CD14-positive monocyte (primary cell): ENCODE measurements around the gene TXNL4A. TPM values are rescaled to one million over a fixed set of nuclear protein-coding genes. Genes with fewer than 3 reads are reported as not detected.

Source experiments
- DNase-seq, 3 donors: peaks; one replicate each; pipeline ENCODE4 v3.0.0-alpha.2; 2011 to 2022
- H2AFZ ChIP-seq: 2 replicates; pipeline ENCODE4 v1.6.0; 2012; ENCODE audit warnings: mild to moderate bottlenecking, low read depth, low read length, inconsistent platforms; ENCODE audit not compliant: insufficient read depth, poor library complexity, severe bottlenecking
- H3K27ac ChIP-seq, 2 donors: 1 replicate in 1 of 2; 2 replicates in 1 of 2; pipeline ENCODE4 v1.5.1; 2012 to 2013; ENCODE audit warnings: low read length in 2 of 2, control low read depth in 1 of 2, inconsistent platforms in 1 of 2, low read depth in 1 of 2, mild to moderate bottlenecking in 1 of 2
- H3K27me3 ChIP-seq, 2 donors: one replicate each; pipeline versions ENCODE4 v1.6.0 to v1.6.1; 2011 to 2013; ENCODE audit warnings: low read length in 2 of 2; ENCODE audit not compliant: control insufficient read depth in 2 of 2, insufficient read depth in 2 of 2
- H3K36me3 ChIP-seq, 2 donors: replicated peaks in 1 of 2; 1 replicate in 1 of 2; 2 replicates in 1 of 2; pipeline versions ENCODE4 v1.5.1 to v1.6.1; 2012 to 2013; ENCODE audit warnings: low read length in 2 of 2, control low read depth in 1 of 2, inconsistent platforms in 1 of 2, mild to moderate bottlenecking in 1 of 2; ENCODE audit not compliant: insufficient read depth in 2 of 2, control insufficient read depth in 1 of 2
- H3K4me1 ChIP-seq, 2 donors: 1 replicate in 1 of 2; 2 replicates in 1 of 2; pipeline versions ENCODE4 v1.5.1 to v1.6.1; 2012 to 2013; ENCODE audit warnings: low read length in 2 of 2, control low read depth in 1 of 2, inconsistent platforms in 1 of 2, mild to moderate bottlenecking in 1 of 2, moderate library complexity in 1 of 2; ENCODE audit not compliant: insufficient read depth in 2 of 2, control insufficient read depth in 1 of 2
- H3K4me2 ChIP-seq: replicated peaks from 2 replicates; pipeline ENCODE3; 2012; ENCODE audit warnings: low read length, moderate library complexity, mild to moderate bottlenecking; ENCODE audit not compliant: poor library complexity, severe bottlenecking; ENCODE audit errors: extremely low read depth
- H3K4me3 ChIP-seq, 3 experiments: fragments of 200-600 bp in 1 of 3; sonication (generic) in 1 of 3; replicated peaks in 1 of 3; 1 replicate in 2 of 3; 2 replicates in 1 of 3; pipeline ENCODE4 v1.5.1; 2011 to 2013; ENCODE audit warnings: low read length in 3 of 3, mild to moderate bottlenecking in 3 of 3, control low read depth in 2 of 3, low read depth in 2 of 3, inconsistent platforms in 1 of 3, moderate library complexity in 1 of 3
- H3K79me2 ChIP-seq: 2 replicates; pipeline ENCODE4 v1.6.0; 2012; ENCODE audit warnings: mild to moderate bottlenecking, control low read depth, inconsistent platforms, low read length, moderate library complexity; ENCODE audit not compliant: insufficient read depth
- H3K9ac ChIP-seq: 2 replicates; pipeline ENCODE4 v1.6.0; 2017; ENCODE audit warnings: low read length, mild to moderate bottlenecking; ENCODE audit not compliant: insufficient read depth, poor library complexity, severe bottlenecking
- H3K9me3 ChIP-seq, 2 donors: replicated peaks in 1 of 2; 1 replicate in 1 of 2; 2 replicates in 1 of 2; pipeline versions ENCODE4 v1.5.1 to v1.6.1; 2012 to 2013; ENCODE audit warnings: low read length in 2 of 2, control low read depth in 1 of 2; ENCODE audit not compliant: control insufficient read depth in 1 of 2, insufficient read depth in 1 of 2
- H4K20me1 ChIP-seq: 2 replicates; pipeline ENCODE4 v1.6.0; 2012; ENCODE audit warnings: mild to moderate bottlenecking, low read length, control low read depth, moderate library complexity; ENCODE audit not compliant: insufficient read depth
- H3K27ac Mint-ChIP-seq, 7 donors: one replicate each; pipeline ENCODE4 v1.8.0; 2020; ENCODE audit warnings: mild to moderate bottlenecking in 7 of 7, mixed read lengths in 7 of 7, moderate library complexity in 6 of 7, inconsistent platforms in 2 of 7
- H3K27me3 Mint-ChIP-seq, 3 donors: one replicate each; pipeline ENCODE4 v1.8.0; 2021 to 2022; ENCODE audit warnings: low read depth in 3 of 3, mild to moderate bottlenecking in 3 of 3, mixed read lengths in 3 of 3, moderate library complexity in 3 of 3, inconsistent platforms in 1 of 3
- H3K36me3 Mint-ChIP-seq, 2 donors: one replicate each; pipeline ENCODE4 v1.8.0; 2020; ENCODE audit warnings: mixed read lengths in 2 of 2, inconsistent platforms in 1 of 2, mild to moderate bottlenecking in 1 of 2
- H3K4me1 Mint-ChIP-seq: one replicate; pipeline ENCODE4 v1.8.0; 2020; ENCODE audit warnings: mild to moderate bottlenecking, mixed read lengths
- H3K4me3 Mint-ChIP-seq, 2 donors: one replicate each; pipeline ENCODE4 v1.8.0; 2020; ENCODE audit warnings: mild to moderate bottlenecking in 2 of 2, mixed read lengths in 2 of 2, moderate library complexity in 1 of 2
- H3K9me3 Mint-ChIP-seq, 7 donors: one replicate each; pipeline ENCODE4 v1.8.0; 2020 to 2022; ENCODE audit warnings: mixed read lengths in 7 of 7, mild to moderate bottlenecking in 6 of 7, moderate library complexity in 6 of 7, inconsistent platforms in 2 of 7
- WGBS: methylation state at CpG from one replicate; pipeline ENCODE4 v1.1.5; 2013; ENCODE audit warnings: missing lambda C conversion rate; ENCODE audit not compliant: insufficient coverage; 5-methylcytosine and 5-hydroxymethylcytosine counted together
- intact Hi-C, 2 donors: fragments of 100-400 bp; cut with micrococcal nuclease; formaldehyde crosslinking; loops; one replicate each; pipeline versions ENCODE4 v1.15.0 to v1.15.1; 2023
- polyA plus RNA-seq, 3 donors: library from polyadenylated mRNA; depleted of rRNA in 1 of 3; unstranded in 2 of 3; stranded (reverse) in 1 of 3; fragments of 300-500 nt in 2 of 3; fragments of >200 nt in 1 of 3; fragmentation: Illumina TruSeq in 2 of 3; gene quantifications; 1 replicate in 2 of 3; 2 replicates in 1 of 3; pipeline ENCODE4 v1.2.3, GENCODE V29; 2012 to 2021
- TF ChIP-seq, protein P1 (sequence below): fragments of 200-600 bp; IDR thresholded peaks from one replicate; pipeline ENCODE4 v1.8.0; 2022; ENCODE audit warnings: antibody characterized with exemption, mild to moderate bottlenecking

TXNL4A gene
- polyA plus RNA-seq, 3 donors, result 34.5 to 192 (median 150) TPM

DNA sequence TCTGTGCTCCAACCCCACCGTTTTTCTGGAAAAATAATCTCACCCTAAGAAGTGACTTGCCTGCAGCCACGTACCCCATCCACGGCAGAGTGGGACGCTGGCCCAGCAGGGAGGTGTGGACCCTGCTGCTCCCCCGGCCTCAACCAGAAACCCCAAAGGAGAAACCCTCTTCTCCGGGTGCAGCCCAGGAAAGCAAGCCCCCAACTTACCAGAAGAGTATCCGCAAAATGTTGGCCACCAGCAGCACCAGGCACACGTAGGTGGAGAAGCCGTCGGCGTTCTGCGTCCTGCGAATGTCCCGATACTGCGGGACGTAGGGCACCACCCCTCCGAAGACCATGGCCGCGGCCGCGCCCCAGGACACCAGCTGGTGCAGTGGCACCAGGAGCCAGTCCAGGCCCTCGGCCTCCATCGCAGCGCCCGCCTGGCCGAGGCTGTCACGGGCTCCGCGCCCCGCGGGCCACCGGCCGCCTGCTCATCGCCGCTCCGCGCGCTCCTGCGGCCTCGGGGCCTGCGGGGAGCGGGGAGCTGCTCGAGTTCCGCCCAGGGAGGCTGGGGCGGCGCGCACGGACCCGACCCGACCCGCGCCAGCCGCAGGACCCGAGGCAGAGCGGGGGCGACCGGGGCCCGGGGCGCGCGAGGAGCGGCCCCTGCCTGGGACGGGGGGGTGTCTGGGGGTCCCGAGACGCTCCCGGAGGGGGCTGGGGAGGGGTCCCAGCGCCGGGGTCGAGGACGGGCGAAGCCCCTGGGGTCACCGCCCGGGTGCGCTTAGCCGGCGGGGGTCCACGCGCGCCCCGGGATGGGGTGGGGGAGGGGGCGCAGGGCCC, 37.6 kb downstream of the TXNL4A start:
- H3K27me3 ChIP-seq, result peaks cover 0 to 2% of the 10 kb centered on the region in 2 donors
- peak overlapping the region; percentile 82 for H3K4me2 ChIP-seq
- Mint-ChIP-seq H3K9me3 (no peaks in the 10 kb centered on the region), H3K27ac (peak overlapping the region; percentile 85 to 94 (median 93)), H3K36me3 (peaks cover 29 to 39% of the 10 kb centered on the region in 2 donors), H3K4me3 (peak overlapping the region; percentile 87 to 91), H3K4me1 (peaks cover 45% of the 10 kb centered on the region), H3K27me3 (peaks cover 2 to 14% (median 5%) of the 10 kb centered on the region in 3 donors)
- intact Hi-C loops, result loop anchor here (5.0 to 10.0 kb wide), 4 partner anchors 37 to 156 kb away; partner anchors contain the start of genes RBFA (in 2 of the 2), TXNL4A (in 2 of the 2) and KCNG2 (in 1 of the 2)
- peak overlapping the region; percentile 62 to 98 (median 82) for H3K4me3 ChIP-seq
- peaks cover 29 to 41% of the 10 kb centered on the region in 2 donors for H3K4me1 ChIP-seq
- TF ChIP-seq, protein P1, sequence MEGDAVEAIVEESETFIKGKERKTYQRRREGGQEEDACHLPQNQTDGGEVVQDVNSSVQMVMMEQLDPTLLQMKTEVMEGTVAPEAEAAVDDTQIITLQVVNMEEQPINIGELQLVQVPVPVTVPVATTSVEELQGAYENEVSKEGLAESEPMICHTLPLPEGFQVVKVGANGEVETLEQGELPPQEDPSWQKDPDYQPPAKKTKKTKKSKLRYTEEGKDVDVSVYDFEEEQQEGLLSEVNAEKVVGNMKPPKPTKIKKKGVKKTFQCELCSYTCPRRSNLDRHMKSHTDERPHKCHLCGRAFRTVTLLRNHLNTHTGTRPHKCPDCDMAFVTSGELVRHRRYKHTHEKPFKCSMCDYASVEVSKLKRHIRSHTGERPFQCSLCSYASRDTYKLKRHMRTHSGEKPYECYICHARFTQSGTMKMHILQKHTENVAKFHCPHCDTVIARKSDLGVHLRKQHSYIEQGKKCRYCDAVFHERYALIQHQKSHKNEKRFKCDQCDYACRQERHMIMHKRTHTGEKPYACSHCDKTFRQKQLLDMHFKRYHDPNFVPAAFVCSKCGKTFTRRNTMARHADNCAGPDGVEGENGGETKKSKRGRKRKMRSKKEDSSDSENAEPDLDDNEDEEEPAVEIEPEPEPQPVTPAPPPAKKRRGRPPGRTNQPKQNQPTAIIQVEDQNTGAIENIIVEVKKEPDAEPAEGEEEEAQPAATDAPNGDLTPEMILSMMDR, result no peak
- H2AFZ ChIP-seq, result no peak overlapping the region
- H3K36me3 ChIP-seq, result peaks cover 13 to 32% of the 10 kb centered on the region in 2 donors
- no peaks in the 10 kb centered on the region for H3K9me3 ChIP-seq
- H3K79me2 ChIP-seq, result peaks cover 54% of the 10 kb centered on the region
- peaks cover 50% of the 10 kb centered on the region for H4K20me1 ChIP-seq
- peak overlapping the region; percentile 64 to 80 for H3K27ac ChIP-seq
- peak; percentile 26 to 57 (median 42) for DNase-seq
- H3K9ac ChIP-seq, result peak overlapping the region; percentile 95
- WGBS, result 2% methylated on average over 80 of the region's 81 CpGs

DNA sequence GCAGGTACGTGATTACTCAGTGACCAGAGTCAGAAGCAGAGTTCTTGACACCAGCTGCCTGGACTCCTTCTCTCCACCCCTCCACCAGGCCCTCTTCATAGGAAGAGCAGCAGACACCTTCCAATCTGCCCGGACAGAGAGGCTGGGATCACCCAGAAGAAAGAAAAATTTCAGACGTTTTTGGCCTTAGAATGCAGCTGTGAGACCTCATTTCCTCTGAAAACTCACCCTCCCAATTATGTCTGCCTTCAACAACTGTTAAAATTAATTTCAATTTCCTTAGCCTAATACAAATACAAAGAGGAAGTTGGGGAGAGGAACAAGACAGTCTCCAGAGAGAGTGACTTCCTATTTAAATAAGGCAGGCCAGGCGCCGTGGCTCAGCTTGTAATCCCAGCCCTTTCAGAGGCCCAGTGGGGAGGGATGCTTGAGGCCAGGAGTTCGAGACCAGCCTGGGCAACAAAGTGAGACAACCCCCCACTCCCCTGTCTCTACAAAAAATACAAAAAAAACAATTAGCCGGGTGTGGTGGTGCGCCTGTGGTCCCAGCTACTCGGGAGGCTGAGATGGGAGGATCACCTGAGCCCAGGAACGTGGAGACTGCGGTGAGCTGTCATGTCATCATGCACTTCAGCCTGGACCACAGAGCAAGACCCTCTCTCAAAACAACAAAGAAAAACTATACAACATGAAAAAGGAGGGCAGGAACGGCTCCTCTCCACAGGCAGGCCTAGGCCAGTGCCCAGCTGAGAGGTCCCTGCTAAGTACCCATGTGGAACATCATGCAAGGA, 38.5 kb downstream of the TXNL4A start:
- H3K4me1 Mint-ChIP-seq, result peaks cover 44% of the 10 kb centered on the region
- Histone ChIP-seq H3K79me2 (peaks cover 62% of the 10 kb centered on the region), H4K20me1 (peaks cover 58% of the 10 kb centered on the region), H3K36me3 (peaks cover 17 to 41% of the 10 kb centered on the region in 2 donors), H3K27ac (peak overlapping the region; percentile 64 to 80), H2AFZ (no peak overlapping the region), H3K4me3 (peak overlapping the region; percentile 62 to 98 (median 82)), H3K4me2 (peak overlapping the region; percentile 82), H3K9me3 (no peaks in the 10 kb centered on the region), H3K4me1 (peaks cover 27 to 37% of the 10 kb centered on the region in 2 donors), H3K27me3 (peaks cover 0 to 2% of the 10 kb centered on the region in 2 donors), H3K9ac (peak overlapping the region; percentile 95)
- peak; percentile 80 to 87 (median 82) for DNase-seq
- no peaks in the 10 kb centered on the region for H3K9me3 Mint-ChIP-seq
- intact Hi-C loops, result loop anchor here (5.0 to 10.0 kb wide), 8 partner anchors 37 to 263 kb away; partner anchors contain the start of genes RBFA (in 2 of the 2), TXNL4A (in 2 of the 2), ADNP2 (in 1 of the 2) and KCNG2 (in 1 of the 2)
- TF ChIP-seq, protein P1, result no peak
- H3K36me3 Mint-ChIP-seq, result peaks cover 32 to 45% of the 10 kb centered on the region in 2 donors
- H3K4me3 Mint-ChIP-seq, result peak overlapping the region; percentile 87 to 91
- H3K27me3 Mint-ChIP-seq, result peaks cover 2 to 14% (median 5%) of the 10 kb centered on the region in 3 donors
- H3K27ac Mint-ChIP-seq, result peak overlapping the region; percentile 85 to 94 (median 93)
- WGBS, result 20% methylated on average over 9 of the region's 12 CpGs
